GM23338 (cell line): Measurements from ENCODE around the gene LMNA. TPM values are rescaled to one million over a fixed set of nuclear protein-coding genes. Genes with fewer than 3 reads are reported as not detected.
A peak's percentile ranks its signal among the peaks of the same experiment; 100 is the strongest.

Source experiments
- ATAC-seq: fragments of 200-7000 bp; cut with Tn5 transposase; 3 replicates; pipeline ENCODE4 v1.9.1; 2020
- DNase-seq: peaks from one replicate; pipeline ENCODE4 v3.0.0-alpha.2; 2015; ENCODE audit warnings: low spot score
- H2AFZ ChIP-seq: fragments of 200-600 bp; sonication (generic); 2 replicates; pipeline ENCODE4 v1.8.0; 2016; ENCODE audit warnings: antibody characterized with exemption, mild to moderate bottlenecking, moderate library complexity
- H3F3A ChIP-seq: fragments of 200-600 bp; sonication (generic); replicated peaks from 2 replicates; pipeline ENCODE4 v1.8.0; 2017; ENCODE audit warnings: antibody characterized with exemption, mixed run types, low read depth
- H3K27ac ChIP-seq: fragments of 200-600 bp; sonication (generic); 2 replicates; pipeline ENCODE4 v1.6.1; 2016; ENCODE audit warnings: low read depth
- H3K27me3 ChIP-seq: fragments of 200-600 bp; sonication (generic); 2 replicates; pipeline ENCODE4 v1.8.0; 2016; ENCODE audit warnings: mild to moderate bottlenecking, mixed run types, moderate library complexity; ENCODE audit not compliant: insufficient read depth
- H3K36me3 ChIP-seq: fragments of 200-600 bp; sonication (generic); 2 replicates; pipeline ENCODE4 v1.8.0; 2016; ENCODE audit warnings: mild to moderate bottlenecking; ENCODE audit not compliant: insufficient read depth
- H3K4me1 ChIP-seq: fragments of 200-600 bp; sonication (generic); 2 replicates; pipeline ENCODE4 v1.8.0; 2016; ENCODE audit warnings: mild to moderate bottlenecking, moderate library complexity; ENCODE audit not compliant: insufficient read depth
- H3K4me2 ChIP-seq: fragments of 200-600 bp; sonication (generic); 2 replicates; pipeline ENCODE4 v1.7.1; 2017; ENCODE audit warnings: mixed run types
- H3K4me3 ChIP-seq: fragments of 200-600 bp; sonication (generic); 2 replicates; pipeline ENCODE4 v1.6.1; 2016; ENCODE audit warnings: mixed run types
- H3K79me2 ChIP-seq: fragments of 200-600 bp; sonication (generic); replicated peaks from 2 replicates; pipeline ENCODE4 v1.8.0; 2017; ENCODE audit warnings: mild to moderate bottlenecking; ENCODE audit not compliant: insufficient read depth
- H3K9me2 ChIP-seq: fragments of 200-600 bp; sonication (generic); 2 replicates; pipeline ENCODE4 v1.8.0; 2017; ENCODE audit not compliant: insufficient read depth
- H4K20me1 ChIP-seq: fragments of 200-600 bp; sonication (generic); replicated peaks from 2 replicates; pipeline ENCODE4 v1.8.0; 2017; ENCODE audit warnings: mild to moderate bottlenecking; ENCODE audit not compliant: insufficient read depth
- H3K27ac Mint-ChIP-seq: 2 replicates; pipeline ENCODE4 v1.8.0; 2020; ENCODE audit warnings: inconsistent platforms, mild to moderate bottlenecking, moderate library complexity, mixed read lengths
- H3K27me3 Mint-ChIP-seq: 3 replicates; pipeline ENCODE4 v1.8.0; 2022; ENCODE audit warnings: low read depth, mild to moderate bottlenecking, moderate library complexity, mixed read lengths, inconsistent platforms; ENCODE audit not compliant: insufficient read depth, poor library complexity
- H3K36me3 Mint-ChIP-seq: 3 replicates; pipeline ENCODE4 v1.8.0; 2021; ENCODE audit warnings: low read depth, mild to moderate bottlenecking, inconsistent platforms, moderate library complexity, mixed read lengths
- H3K4me1 Mint-ChIP-seq: 3 replicates; pipeline ENCODE4 v1.8.0; 2020; ENCODE audit warnings: mild to moderate bottlenecking, inconsistent platforms, mixed read lengths
- H3K4me3 Mint-ChIP-seq: 3 replicates; pipeline ENCODE4 v1.8.0; 2021; ENCODE audit warnings: moderate library complexity, mild to moderate bottlenecking, inconsistent platforms, mixed read lengths
- H3K9me3 Mint-ChIP-seq: 3 replicates; pipeline ENCODE4 v1.8.0; 2020; ENCODE audit warnings: moderate library complexity, mild to moderate bottlenecking, inconsistent platforms, mixed read lengths
- CTCF ChIP-seq, 2 experiments: fragments of 200-600 bp in 1 of 2; sonication (generic) in 1 of 2; conservative IDR thresholded peaks; 2 replicates each; pipeline versions ENCODE4 v1.5.1 to v1.6.1; 2016 to 2017; ENCODE audit warnings: antibody characterized with exemption in 2 of 2, low read depth in 2 of 2, mild to moderate bottlenecking in 2 of 2, moderate library complexity in 1 of 2
- ETS1 ChIP-seq: IDR thresholded peaks from 2 replicates; pipeline ENCODE4 v1.6.1; 2016; ENCODE audit warnings: antibody characterized with exemption
- EZH2 ChIP-seq: fragments of 200-600 bp; sonication (generic); IDR thresholded peaks from one replicate; pipeline ENCODE4 v1.8.0; 2017; ENCODE audit warnings: antibody characterized with exemption, mild to moderate bottlenecking, low read depth; ENCODE audit not compliant: unreplicated experiment
- NANOG ChIP-seq: IDR thresholded peaks from 2 replicates; pipeline ENCODE4 v1.6.1; 2016; ENCODE audit warnings: antibody characterized with exemption, borderline replicate concordance
- REST ChIP-seq: IDR thresholded peaks from one replicate; pipeline ENCODE4 v1.6.1; 2018; ENCODE audit warnings: antibody characterized with exemption; ENCODE audit not compliant: unreplicated experiment
- STAT1 ChIP-seq: IDR thresholded peaks from one replicate; pipeline ENCODE4 v1.6.1; 2016; ENCODE audit warnings: antibody characterized with exemption; ENCODE audit not compliant: unreplicated experiment
- ZNF114 ChIP-seq: fragments of 250-450 bp; sonication (Bioruptor Pico); IDR thresholded peaks from 2 replicates; pipeline ENCODE4 v1.5.0; 2020; ENCODE audit warnings: mild to moderate bottlenecking, moderate library complexity
- polyA plus RNA-seq: library from polyadenylated mRNA; unstranded; fragments of >200 nt; fragmentation: Nextera tagmentation; extraction: Ambion mirVana; gene quantifications from 2 replicates; pipeline ENCODE4 v1.2.1, GENCODE V29; 2016
- total RNA-seq: library from RNA; depleted of rRNA; stranded (reverse); fragments of >200 nt; shearing (Covaris generic); gene quantifications from 2 replicates; pipeline ENCODE4 v1.2.3, GENCODE V29; 2014

LMNA gene
- total and polyA plus RNA-seq, 2 experiments from 2014 or later = 35.5 to 56.3 TPM

- Histone ChIP-seq H3K9me2 (no peaks in the 10 kb centered on the region), H3K79me2 (peaks cover 34% of the 10 kb centered on the region), H3K4me2 (peak overlapping the region; percentile 86), H2AFZ (no peak overlapping the region), H3F3A (peaks cover 26% of the 10 kb centered on the region), H3K27me3 (no peaks in the 10 kb centered on the region), H3K4me3 (peak overlapping the region; percentile 99), H3K4me1 (peaks cover 41% of the 10 kb centered on the region), H3K36me3 (no peaks in the 10 kb centered on the region), H4K20me1 (peaks cover 16% of the 10 kb centered on the region), H3K27ac (no peak overlapping the region)
- Mint-ChIP-seq H3K27me3 (peaks cover 22% of the 10 kb centered on the region), H3K4me1 (peaks cover 45% of the 10 kb centered on the region), H3K4me3 (peak overlapping the region; percentile 91), H3K27ac (no peak overlapping the region; the same call in 1 of the 2 replicates), H3K9me3 (peaks cover 3% of the 10 kb centered on the region; the same call in 1 of the 3 replicates), H3K36me3 (peaks cover 10% of the 10 kb centered on the region)
- DNase-seq (no peak), ATAC-seq (no peak)
- TF ChIP-seq ZNF114 = no peak
- no peak for TF ChIP-seq STAT1
- no peak for TF ChIP-seq CTCF (conservative IDR thresholded peaks at IDR 0.05; ENCODE audit: low read depth in 2 of 2)
- no peak for TF ChIP-seq ETS1
- TF ChIP-seq EZH2 = no peak
- no peak for TF ChIP-seq REST
- no peak for TF ChIP-seq NANOG
Measured at GRCh38 chr1:156083800-156084790, 30.4 kb upstream of the LMNA start.
